C4-2B (cell line): Measurements from ENCODE around the gene KCTD8.
"Not testable (repeated sequence)": the region's sequence is repeated elsewhere in the genome, so short reads cannot be mapped to it uniquely, and the experiment has no call there.

Experiments
- H3K27ac ChIP-seq: fragments of 450-650 bp; 2 replicates; pipeline ENCODE4 v1.5.1; 2017
- CTCF ChIP-seq: fragments of 450-650 bp; conservative IDR thresholded peaks from 2 replicates; pipeline ENCODE4 v1.5.1; 2017; ENCODE audit warnings: mild to moderate bottlenecking
- ZFX ChIP-seq: fragments of 450-650 bp; IDR thresholded peaks from 2 replicates; pipeline ENCODE4 v1.6.1; 2017

KCTD8 gene

GRCh38 chr4:44221407-44221806, 227.2 kb downstream of the KCTD8 start:
- TF ChIP-seq CTCF = no peak
- no peak for TF ChIP-seq ZFX
- H3K27ac ChIP-seq = no peak overlapping the region

GRCh38 chr4:44210750-44211149, 237.9 kb downstream of the KCTD8 start:
- no peak for TF ChIP-seq ZFX
- TF ChIP-seq CTCF = no peak

GRCh38 chr4:44196796-44197195, 251.8 kb downstream of the KCTD8 start:
- TF ChIP-seq CTCF = no peak
- no peak for TF ChIP-seq ZFX
- H3K27ac ChIP-seq = no peak overlapping the region

More at GRCh38 chr4:44210750-44211149, 237.9 kb downstream of the KCTD8 start:
- H3K27ac ChIP-seq = no peak overlapping the region

- TF ChIP-seq ZFX (no peak), CTCF (no peak)
- H3K27ac ChIP-seq = no peak overlapping the region
Measured at GRCh38 chr4:44194365-44194764, 254.2 kb downstream of the KCTD8 start.

- H3K27ac ChIP-seq = no peak overlapping the region
- TF ChIP-seq CTCF (no peak; the same call in 1 of the 2 replicates), ZFX (no peak)
Measured at GRCh38 chr4:44186850-44187246, 261.8 kb downstream of the KCTD8 start.

- H3K27ac ChIP-seq = no peak overlapping the region
- TF ChIP-seq ZFX (no peak), CTCF (no peak; the same call in 1 of the 2 replicates)
Measured at GRCh38 chr4:44186096-44186849, 262.3 kb downstream of the KCTD8 start.

GRCh38 chr4:44181491-44182349, 266.9 kb downstream of the KCTD8 start:
- not testable (repeated sequence) for H3K27ac ChIP-seq

- H3K27ac ChIP-seq = not testable (repeated sequence)
Measured at GRCh38 chr4:44167766-44168165, 280.8 kb downstream of the KCTD8 start.
